Measurements from ENCODE around the gene PLD2.

DNA sequence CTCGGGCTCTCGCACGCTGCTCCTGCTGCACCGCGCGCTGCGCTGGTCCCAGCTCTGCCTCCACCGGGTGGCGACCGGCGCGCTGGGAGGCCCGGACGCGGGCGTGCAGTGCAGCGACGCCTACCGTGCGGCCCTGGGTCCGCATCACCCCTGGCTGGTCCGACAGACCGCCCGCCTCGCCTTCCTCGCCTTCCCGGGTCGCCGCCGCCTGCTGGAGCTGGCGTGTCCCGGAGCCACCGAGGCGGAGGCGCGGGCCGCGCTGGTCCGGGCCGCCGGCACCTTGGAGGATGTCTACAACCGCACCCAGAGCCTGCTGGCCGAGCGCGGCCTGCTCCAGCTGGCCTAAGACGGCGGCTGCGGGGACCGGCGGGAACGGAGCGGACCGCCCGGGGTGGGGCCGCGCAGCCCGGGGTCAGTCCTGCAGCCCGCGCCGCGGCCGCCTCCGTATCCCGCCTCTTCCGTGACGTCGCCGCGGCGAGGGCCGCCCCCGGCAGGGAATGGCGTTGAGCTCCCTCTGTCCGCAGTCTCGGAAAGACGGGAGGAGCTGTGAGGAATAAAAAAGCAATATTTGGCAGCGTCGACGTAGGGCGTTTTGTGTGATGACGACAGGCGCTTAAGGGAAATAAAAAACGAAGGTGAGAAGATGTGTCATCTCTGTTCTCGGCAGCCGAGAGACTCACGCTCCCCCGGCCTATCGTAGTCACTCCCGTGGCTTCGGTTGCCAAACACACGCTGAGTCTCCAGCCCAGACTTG lies 16.8 kb upstream of the PLD2 start:
- no peak for TF ChIP-seq BHLHE40 (IDR thresholded peaks at IDR 0.05; ENCODE audit: borderline replicate concordance)
- TF ChIP-seq FOXK2 (IDR thresholded peaks at IDR 0.05): no peak
- no peak for TF ChIP-seq ZNF384 (IDR thresholded peaks at IDR 0.05)
- TF ChIP-seq NFRKB (IDR thresholded peaks at IDR 0.05): no peak
- TF ChIP-seq, protein P1, sequence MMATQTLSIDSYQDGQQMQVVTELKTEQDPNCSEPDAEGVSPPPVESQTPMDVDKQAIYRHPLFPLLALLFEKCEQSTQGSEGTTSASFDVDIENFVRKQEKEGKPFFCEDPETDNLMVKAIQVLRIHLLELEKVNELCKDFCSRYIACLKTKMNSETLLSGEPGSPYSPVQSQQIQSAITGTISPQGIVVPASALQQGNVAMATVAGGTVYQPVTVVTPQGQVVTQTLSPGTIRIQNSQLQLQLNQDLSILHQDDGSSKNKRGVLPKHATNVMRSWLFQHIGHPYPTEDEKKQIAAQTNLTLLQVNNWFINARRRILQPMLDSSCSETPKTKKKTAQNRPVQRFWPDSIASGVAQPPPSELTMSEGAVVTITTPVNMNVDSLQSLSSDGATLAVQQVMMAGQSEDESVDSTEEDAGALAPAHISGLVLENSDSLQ (IDR thresholded peaks at IDR 0.05): no peak
- no peak for TF ChIP-seq SP1 (IDR thresholded peaks at IDR 0.05)
- TF ChIP-seq ARNT (IDR thresholded peaks at IDR 0.05): no peak
- TF ChIP-seq L3MBTL2 (conservative IDR thresholded peaks at IDR 0.05): peak; percentile 80
- TF ChIP-seq TARDBP (IDR thresholded peaks at IDR 0.05): no peak
- no peak for TF ChIP-seq SUZ12 (IDR thresholded peaks at IDR 0.05)
- no peak for TF ChIP-seq HDGF (IDR thresholded peaks at IDR 0.05; ENCODE audit: borderline replicate concordance)
- no peak for TF ChIP-seq FOXM1 (IDR thresholded peaks at IDR 0.05; ENCODE audit: borderline replicate concordance)
- no peak for TF ChIP-seq LEF1 (IDR thresholded peaks at IDR 0.05; ENCODE audit: borderline replicate concordance)
- TF ChIP-seq FOXA1 (IDR thresholded peaks at IDR 0.05): no peak

Data from HEK293T (cell line).